ENCODE results near the gene FGD4. TPM values are rescaled to one million over a fixed set of nuclear protein-coding genes. Genes with fewer than 3 reads are reported as not detected.

FGD4 gene
- total RNA-seq, 1 experiment from 2014 or later, result 37.4 TPM

DNA sequence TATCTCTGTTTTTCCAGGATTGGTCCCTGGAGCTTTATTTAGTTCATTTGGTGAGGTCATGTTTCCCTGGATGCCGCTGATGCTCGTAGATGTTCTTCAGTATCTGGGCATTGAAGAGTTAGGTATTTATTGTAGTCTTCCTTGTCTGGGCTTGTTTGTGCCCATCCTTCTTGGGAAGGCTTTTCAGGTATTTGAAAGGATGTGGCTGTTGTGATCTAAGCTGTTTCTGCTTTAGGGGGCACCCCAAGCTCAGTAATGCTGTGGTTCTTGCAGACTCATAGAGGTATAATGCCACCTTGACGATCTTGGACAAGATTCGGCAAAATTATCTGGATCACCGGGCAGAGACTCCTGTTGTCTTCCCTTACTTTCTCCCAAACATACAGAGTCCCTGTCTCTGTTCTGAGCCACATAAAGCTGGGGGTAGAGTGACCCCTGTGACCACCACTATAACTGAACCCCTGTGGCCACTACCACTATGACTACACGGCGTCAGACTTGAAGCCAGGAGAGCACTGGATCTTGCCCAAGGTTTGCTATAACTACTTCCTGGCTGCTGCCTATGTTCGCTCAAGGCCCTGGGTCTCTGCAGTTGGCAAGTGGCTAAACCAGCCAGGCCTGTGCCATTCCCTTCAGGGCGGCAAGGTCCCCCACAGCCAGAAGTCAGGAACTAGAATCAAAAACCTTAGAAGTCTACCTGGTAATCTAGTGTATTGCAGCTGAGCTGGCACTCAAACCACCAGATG lies 40.9 kb downstream of the FGD4 start:
- Mint-ChIP-seq H3K4me1 (ENCODE audit: low read depth, unreplicated experiment) (peaks cover 56% of the 10 kb centered on the region), H3K4me3 (ENCODE audit: low read depth, unreplicated experiment) (no peak overlapping the region), H3K9me3 (ENCODE audit: low read depth, unreplicated experiment) (no peaks in the 10 kb centered on the region), H3K27me3 (ENCODE audit: unreplicated experiment) (no peaks in the 10 kb centered on the region), H3K27ac (ENCODE audit: unreplicated experiment) (no peak overlapping the region), H3K36me3 (ENCODE audit: insufficient read depth, unreplicated experiment) (peaks cover 25% of the 10 kb centered on the region)
- CTCF ChIA-PET, result no interaction called here
- intact Hi-C loops (cut with micrococcal nuclease; ENCODE audit: unreplicated experiment), result no loop called here
- DNase-seq, result no peak
- no TSS peak for BruUV-seq (replicated peaks)
- TF ChIP-seq, protein P1, sequence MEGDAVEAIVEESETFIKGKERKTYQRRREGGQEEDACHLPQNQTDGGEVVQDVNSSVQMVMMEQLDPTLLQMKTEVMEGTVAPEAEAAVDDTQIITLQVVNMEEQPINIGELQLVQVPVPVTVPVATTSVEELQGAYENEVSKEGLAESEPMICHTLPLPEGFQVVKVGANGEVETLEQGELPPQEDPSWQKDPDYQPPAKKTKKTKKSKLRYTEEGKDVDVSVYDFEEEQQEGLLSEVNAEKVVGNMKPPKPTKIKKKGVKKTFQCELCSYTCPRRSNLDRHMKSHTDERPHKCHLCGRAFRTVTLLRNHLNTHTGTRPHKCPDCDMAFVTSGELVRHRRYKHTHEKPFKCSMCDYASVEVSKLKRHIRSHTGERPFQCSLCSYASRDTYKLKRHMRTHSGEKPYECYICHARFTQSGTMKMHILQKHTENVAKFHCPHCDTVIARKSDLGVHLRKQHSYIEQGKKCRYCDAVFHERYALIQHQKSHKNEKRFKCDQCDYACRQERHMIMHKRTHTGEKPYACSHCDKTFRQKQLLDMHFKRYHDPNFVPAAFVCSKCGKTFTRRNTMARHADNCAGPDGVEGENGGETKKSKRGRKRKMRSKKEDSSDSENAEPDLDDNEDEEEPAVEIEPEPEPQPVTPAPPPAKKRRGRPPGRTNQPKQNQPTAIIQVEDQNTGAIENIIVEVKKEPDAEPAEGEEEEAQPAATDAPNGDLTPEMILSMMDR (IDR thresholded peaks at IDR 0.05; ENCODE audit: unreplicated experiment), result no peak

DNA sequence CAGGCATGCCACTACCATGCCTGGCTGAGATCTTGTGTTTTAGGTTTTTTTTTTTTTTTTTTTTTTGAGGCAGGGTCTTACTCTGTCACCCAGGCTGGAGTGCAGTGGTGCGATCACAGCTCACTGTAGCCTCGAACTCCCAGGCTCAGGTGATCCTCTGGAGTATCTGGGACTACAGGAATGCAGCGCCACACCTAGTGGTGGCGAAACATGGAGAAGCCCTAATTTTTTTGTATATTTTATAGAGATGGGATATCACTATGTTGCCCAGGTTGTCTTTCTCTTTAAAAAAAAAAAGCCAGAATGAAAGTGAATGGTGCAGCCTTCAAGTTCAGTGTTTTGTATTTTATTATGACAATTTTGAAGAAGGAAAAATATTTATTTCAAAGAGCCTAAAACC lies 44.1 kb downstream of the FGD4 start:
- Mint-ChIP-seq H3K4me1 (ENCODE audit: low read depth, unreplicated experiment) (peaks cover 73% of the 10 kb centered on the region), H3K9me3 (ENCODE audit: low read depth, unreplicated experiment) (no peaks in the 10 kb centered on the region), H3K4me3 (ENCODE audit: low read depth, unreplicated experiment) (no peak overlapping the region), H3K36me3 (ENCODE audit: insufficient read depth, unreplicated experiment) (peaks cover 31% of the 10 kb centered on the region), H3K27ac (ENCODE audit: unreplicated experiment) (no peak overlapping the region), H3K27me3 (ENCODE audit: unreplicated experiment) (no peaks in the 10 kb centered on the region)
- no TSS peak for BruUV-seq (replicated peaks)
- intact Hi-C loops (cut with micrococcal nuclease; ENCODE audit: unreplicated experiment), result no loop called here
- CTCF ChIA-PET, result interaction anchor here (0.7 kb wide), 1 partner anchor 150 kb away, joined by 6 read pairs; no protein-coding TSS in a partner anchor
- DNase-seq, result no peak
- TF ChIP-seq, protein P1 (IDR thresholded peaks at IDR 0.05; ENCODE audit: unreplicated experiment), result no peak

DNA sequence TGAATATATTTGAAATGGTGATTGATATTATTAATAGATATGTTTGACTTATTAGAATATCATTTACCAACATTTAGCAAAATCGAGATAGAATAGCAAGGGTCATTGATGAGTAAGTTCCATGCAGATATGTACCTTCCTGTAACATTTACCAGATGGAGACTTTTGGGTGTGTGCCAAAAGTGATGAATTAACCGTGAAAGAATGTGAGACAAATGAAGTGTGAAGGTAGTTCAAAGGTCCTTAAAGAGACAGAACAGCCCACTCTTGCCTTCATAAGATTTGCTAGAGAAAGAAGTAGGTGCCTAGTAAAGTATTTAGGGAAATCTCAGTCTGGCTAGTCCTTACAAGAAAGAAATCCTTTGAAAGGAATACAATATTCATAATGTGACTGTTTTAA lies 45.5 kb downstream of the FGD4 start:
- TF ChIP-seq, protein P1 (IDR thresholded peaks at IDR 0.05; ENCODE audit: unreplicated experiment), result no peak
- Mint-ChIP-seq H3K9me3 (ENCODE audit: low read depth, unreplicated experiment) (no peaks in the 10 kb centered on the region), H3K4me3 (ENCODE audit: low read depth, unreplicated experiment) (no peak overlapping the region), H3K27ac (ENCODE audit: unreplicated experiment) (peak overlapping the region; percentile 69), H3K36me3 (ENCODE audit: insufficient read depth, unreplicated experiment) (peaks cover 31% of the 10 kb centered on the region), H3K4me1 (ENCODE audit: low read depth, unreplicated experiment) (peaks cover 76% of the 10 kb centered on the region), H3K27me3 (ENCODE audit: unreplicated experiment) (no peaks in the 10 kb centered on the region)
- BruUV-seq (replicated peaks), result no TSS peak
- CTCF ChIA-PET, result no interaction called here
- intact Hi-C loops (cut with micrococcal nuclease; ENCODE audit: unreplicated experiment), result loop anchor here (1.0 kb wide), 1 partner anchor 9 kb away; no protein-coding TSS in a partner anchor
- peak; percentile 74 for DNase-seq

DNA sequence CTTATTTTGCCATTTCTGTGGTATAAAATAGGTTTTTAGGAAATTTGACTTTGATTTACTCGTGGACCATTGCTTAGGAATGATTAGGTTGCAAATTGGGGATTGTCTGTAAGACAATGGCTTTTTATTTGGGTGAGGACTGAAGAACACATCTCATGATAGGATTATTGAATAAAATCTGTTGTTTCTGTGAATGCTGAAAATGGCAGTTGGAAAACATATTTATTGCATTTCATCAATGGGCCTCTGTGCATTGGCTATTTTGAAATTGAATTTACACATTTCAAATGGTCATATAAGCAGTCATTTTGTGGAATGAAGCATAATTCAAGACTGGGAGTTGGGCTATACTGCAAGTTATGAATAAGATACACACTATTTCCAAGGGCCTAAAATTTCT lies 46.0 kb downstream of the FGD4 start:
- TF ChIP-seq, protein P1 (IDR thresholded peaks at IDR 0.05; ENCODE audit: unreplicated experiment), result no peak
- Mint-ChIP-seq H3K36me3 (ENCODE audit: insufficient read depth, unreplicated experiment) (peaks cover 31% of the 10 kb centered on the region), H3K4me3 (ENCODE audit: low read depth, unreplicated experiment) (no peak overlapping the region), H3K4me1 (ENCODE audit: low read depth, unreplicated experiment) (peaks cover 76% of the 10 kb centered on the region), H3K9me3 (ENCODE audit: low read depth, unreplicated experiment) (no peaks in the 10 kb centered on the region), H3K27me3 (ENCODE audit: unreplicated experiment) (no peaks in the 10 kb centered on the region), H3K27ac (ENCODE audit: unreplicated experiment) (peak overlapping the region; percentile 69)
- CTCF ChIA-PET, result no interaction called here
- no peak for DNase-seq
- BruUV-seq (replicated peaks), result no TSS peak
- intact Hi-C loops (cut with micrococcal nuclease; ENCODE audit: unreplicated experiment), result loop anchor here (1.0 kb wide), 1 partner anchor 9 kb away; no protein-coding TSS in a partner anchor
